GM12801 (cell line): ENCODE measurements around the gene TMEM144.

Source experiments
- CTCF ChIP-seq: IDR thresholded peaks from one replicate; pipeline ENCODE4 v1.5.1; 2011; ENCODE audit warnings: control low read depth; ENCODE audit not compliant: insufficient read length; ENCODE audit errors: extremely low read depth

The TMEM144 gene

GRCh38 chr4:158192439-158193158, 17.7 kb upstream of the TMEM144 start:
- no peak for TF ChIP-seq CTCF

GRCh38 chr4:158193171-158193749, 17.0 kb upstream of the TMEM144 start:
- no peak for TF ChIP-seq CTCF

GRCh38 chr4:158195297-158195696, 15.0 kb upstream of the TMEM144 start:
- no peak for TF ChIP-seq CTCF

GRCh38 chr4:158197194-158197776, 13.0 kb upstream of the TMEM144 start:
- no peak for TF ChIP-seq CTCF

- no peak for TF ChIP-seq CTCF
Measured at GRCh38 chr4:158200214-158200613, 10.1 kb upstream of the TMEM144 start.

GRCh38 chr4:158201322-158201721, 9.0 kb upstream of the TMEM144 start:
- no peak for TF ChIP-seq CTCF

GRCh38 chr4:158201876-158202275, 8.4 kb upstream of the TMEM144 start:
- TF ChIP-seq CTCF: no peak
